Activated CD4-positive, alpha-beta T cell treated with anti-CD3 and anti-CD28 coated beads, Interleukin-2, amount 50 U/mL, for 16 hours (primary cell): Measurements from ENCODE around the gene CIB2.

ENCODE experiments used
- DNase-seq: peaks from one replicate; pipeline ENCODE4 v3.0.0-alpha.2; 2020

The CIB2 gene

DNA sequence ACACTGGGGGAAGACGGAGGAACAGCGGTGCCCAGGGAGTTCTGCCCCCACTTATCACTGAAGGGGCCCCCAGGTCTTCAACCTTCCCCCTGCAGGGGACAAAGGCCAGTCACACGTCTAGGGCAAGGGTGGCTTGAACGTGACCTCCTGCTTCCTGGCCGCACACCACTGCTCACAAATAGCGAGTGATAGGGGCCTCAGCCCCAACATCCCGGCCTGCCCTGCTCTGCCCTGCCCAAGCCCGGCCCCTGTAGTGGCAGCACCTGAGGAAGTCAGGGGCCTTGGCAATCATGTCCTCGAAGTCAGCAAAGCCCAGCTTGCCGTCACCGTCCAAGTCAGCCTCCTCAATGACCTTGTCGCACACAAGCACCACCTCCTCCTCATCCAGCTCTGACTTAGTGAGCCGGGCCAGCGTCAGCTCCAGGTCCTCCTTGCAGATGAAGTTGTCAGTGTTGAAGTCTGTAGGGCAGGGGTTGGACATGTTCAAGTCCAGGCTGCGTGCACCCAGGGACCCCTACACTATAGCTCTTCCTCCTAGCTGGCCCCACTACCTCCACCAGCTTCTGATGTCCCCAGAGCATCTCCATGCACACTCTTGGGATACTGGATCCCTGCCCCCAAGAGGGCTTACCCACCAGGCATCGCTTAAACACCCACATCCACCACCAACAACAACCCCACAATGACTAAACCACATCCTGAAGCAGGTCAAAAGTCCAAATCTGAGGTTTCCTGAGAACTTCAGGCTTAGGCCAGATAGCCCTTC lies 25.6 kb downstream of the CIB2 start:
- peak; percentile 43 for DNase-seq

DNA sequence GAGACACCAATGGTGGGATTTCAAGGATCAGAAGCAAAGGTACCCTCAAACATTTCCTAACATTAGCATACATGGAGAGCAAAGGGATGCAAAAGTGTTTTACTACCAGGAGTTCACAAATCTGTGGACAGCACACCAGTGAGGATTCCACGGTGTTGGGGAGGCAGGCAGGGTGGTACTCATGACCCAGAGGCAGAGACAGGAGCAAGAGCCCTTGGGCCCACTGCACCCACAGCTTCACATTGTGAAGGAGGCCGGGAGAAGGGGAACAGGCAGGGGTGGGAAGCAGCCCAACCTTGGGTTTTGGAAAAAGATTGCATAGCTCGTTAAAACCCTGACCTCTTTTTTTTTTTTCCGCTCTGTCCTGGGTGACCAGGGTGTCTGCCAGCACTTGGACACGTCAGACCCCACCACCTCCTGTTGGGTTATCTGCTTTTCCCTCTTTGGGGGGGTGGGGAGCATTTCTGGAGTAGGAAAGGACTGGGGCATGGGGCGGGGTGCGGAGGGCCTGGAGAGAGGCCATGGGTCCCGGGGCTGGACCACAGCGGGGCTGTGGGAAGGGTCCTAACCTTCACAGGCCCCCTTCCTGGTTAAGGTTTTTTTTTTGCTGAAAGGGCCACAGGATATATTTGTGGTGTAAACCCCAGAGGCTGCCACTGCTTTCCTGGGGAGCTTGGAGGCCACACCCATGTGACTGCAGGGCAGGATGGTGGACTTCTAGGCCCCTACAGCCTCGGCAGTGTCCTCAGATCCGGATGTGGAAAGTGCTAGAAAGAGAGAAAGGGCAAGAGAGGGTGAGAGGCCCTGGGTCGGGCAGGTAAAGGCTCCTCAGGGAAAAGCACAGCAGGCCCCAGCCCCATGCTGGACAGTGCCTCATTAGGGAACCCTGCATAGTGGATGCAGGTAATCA lies 26.4 kb downstream of the CIB2 start:
- peak; percentile 29 for DNase-seq

GRCh38 chr15:78104119-78104479 lies 27.1 kb downstream of the CIB2 start:
- DNase-seq, result no peak

GRCh38 chr15:78103406-78104118 lies 27.7 kb downstream of the CIB2 start:
- DNase-seq, result peak; percentile 87

DNA sequence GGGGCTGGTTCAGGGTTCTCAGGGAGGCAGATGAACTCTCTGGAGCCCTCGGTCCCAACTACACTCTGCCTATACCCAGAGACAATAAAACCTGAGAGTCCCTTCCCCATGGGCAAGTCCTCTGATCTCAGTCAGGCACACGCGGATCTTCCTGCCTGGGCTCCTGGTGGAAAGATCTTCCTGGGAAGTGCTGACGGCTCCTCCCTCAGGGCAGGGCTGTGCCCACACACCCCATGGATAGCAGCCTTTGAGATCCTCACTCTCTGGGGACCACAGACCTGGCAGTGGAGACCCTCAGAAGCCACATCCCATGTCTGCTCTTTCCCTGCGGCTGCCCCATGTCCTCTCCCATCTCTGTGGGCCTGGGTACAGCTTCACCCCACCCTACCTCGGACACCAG lies 28.5 kb downstream of the CIB2 start:
- no peak for DNase-seq

DNA sequence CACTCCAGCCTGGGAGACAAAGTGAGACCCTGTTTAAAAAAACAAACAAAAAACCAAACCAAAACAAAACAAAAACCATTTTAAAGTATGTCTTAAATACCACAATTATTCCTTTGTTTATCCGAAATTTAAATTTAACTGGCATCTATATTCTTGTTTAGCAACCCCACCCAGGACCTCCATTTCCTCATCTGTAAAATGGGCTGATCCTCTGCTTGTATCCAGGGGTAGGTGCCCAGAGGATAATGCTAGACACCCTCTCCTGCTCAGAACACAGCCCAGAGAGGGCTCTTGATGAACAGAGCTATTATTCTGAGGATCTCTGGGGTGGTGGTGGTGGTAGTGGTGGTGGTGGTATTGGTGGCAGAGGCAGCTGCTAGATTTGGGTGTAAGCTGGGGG lies 29.0 kb downstream of the CIB2 start:
- DNase-seq, result no peak

DNA sequence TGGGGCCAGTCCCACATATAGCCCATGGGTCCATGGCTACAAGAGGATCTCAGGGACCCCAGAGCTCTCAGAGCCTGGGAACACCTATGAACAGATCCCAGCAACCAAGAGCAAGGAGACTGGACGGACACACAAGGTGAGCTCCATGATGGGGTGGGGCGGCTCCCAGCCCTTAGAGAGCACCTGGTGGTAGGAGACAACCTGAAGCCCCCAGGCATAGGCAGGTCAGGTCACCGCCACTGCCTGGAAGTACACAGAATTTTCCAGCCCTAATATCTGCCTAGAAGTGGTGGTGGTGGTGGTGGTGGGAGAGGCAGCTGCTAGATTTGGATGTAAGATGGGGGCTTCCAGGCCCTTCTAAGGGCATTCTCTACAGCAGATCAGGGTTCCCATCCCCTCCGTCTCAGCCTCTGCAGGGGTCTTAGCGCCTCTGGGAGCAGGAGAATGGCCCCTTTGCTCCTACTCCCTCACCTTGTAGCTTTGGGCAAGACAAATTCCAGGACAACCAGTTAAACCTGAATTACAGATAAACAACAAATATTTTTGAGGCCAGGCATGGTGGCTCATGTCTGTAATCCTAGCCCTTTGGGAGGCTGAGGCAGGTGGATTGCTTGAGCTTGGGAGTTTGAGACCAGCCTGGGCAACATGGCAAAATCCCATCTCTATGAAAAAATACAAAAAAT lies 29.7 kb downstream of the CIB2 start:
- no peak for DNase-seq

DNA sequence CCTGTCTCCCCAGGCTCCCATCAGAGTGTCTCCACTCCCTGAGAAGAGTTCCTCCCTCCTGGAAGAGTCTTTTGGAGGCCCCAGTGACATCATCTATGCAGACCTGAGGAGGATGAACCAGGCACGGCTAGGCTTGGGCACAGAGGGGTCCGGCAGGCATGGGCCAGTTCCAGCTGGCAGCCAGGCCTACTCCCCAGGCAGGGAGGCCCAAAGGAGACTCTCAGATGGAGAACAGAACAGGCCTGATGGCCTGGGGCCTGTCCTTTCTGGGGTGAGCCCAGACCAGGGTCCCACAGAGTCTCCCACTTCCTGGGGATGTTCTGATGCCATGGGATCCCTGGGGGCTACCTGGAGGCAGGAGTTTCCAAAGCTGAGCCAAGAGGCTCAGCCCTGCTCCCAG lies 30.4 kb downstream of the CIB2 start:
- no peak for DNase-seq

- no peak for DNase-seq
These were observed 33.0 kb downstream of the CIB2 start for GRCh38 chr15:78098131-78098755.

DNA sequence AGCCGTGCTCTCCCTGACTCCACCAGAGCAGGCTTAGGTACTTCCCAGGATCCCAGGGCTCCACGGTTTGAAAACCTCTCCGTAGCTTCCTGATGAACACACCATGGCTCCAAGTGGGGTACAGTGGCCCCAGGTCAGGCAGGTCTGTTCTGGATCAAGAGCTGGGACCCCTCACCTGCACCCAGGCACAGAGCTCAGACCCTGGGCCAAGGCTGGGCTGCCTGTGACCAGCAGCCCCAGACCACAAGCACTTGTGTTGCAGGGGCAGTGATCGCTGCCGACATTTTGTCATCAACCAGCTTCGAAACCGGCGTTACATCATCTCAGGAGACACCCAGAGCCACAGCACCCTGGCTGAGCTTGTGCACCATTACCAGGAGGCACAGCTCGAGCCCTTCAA lies 33.6 kb downstream of the CIB2 start:
- DNase-seq, result no peak

DNA sequence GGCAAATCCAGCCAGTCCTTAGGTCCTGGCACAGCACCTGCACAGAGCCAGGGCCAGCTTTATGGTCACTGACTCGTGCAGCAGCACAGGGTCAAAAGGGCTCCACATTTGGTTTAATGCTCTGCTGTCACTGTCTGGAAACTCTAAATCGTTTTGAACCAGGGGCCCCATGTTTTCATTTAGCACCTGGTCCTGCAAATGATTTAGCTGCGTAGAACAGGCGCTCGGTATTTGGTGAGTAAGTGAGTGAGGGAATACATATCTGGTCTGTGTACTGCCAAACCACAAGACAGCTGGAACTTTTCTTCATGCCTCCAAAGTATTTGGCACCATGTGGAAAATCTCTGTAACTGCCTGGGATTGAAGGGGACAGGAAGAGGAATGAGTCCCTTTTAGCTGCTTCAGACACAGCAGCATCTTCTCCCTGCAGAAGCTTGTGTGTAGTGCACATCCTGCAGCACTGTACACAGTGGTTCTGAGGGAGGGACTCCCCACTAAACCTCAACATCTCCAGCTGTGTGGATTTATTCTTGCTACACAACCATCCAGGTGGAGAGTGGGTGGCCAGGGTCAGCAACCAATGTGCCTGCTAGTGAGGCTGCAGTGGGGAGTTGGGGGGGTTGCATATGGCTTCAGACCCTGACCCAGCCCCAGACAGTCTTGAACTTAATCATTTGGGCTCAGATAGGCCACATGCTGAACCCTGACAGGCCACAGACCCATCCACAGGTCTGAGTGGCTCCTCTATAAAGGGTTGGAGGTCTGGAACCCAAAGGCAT lies 37.8 kb downstream of the CIB2 start:
- DNase-seq, result no peak

DNA sequence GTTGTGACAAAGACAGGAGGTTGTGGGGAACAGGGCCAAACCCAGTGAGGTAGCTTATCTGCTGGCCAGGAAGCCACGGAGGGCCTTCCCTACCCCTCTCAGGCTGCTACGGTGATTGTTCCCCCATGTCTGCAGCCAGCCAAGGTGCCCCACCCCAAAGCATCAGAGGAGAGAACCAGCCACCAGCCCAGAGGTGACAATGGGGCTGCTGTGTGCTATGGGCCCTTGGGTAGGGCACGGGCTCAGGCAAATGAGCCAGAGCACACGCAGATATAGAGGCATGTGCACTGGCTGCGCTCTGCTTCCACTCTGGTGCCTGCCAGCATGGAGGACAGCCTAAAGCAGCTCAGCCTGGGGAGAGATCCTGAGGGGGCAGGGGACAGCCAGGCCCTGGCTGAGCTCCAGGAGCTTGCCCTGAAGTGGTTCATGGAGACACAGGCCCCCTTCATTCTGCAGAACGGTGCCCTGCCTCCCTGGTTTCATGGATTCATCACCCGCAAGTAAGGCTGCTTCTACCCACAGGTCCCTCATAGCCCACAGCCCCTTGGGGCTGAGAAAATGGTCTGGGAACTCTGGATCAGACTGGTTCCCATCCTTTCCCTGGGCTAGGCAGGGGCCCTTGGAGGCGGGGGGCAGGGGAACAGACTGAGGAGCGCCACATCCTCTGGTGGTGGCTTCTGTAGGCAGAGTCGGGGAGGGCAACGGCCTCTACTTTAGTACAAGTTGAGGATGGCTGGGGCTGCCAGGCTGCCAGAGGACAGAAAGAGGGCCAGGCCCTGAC lies 38.8 kb downstream of the CIB2 start, which contains the start of gene SH2D7:
Gene SH2D7, plus strand, starts transcription at position 301 of the 781 bp plus-strand sequence. Its CDS starts 24 bp downstream, at position 325.
- no peak for DNase-seq

- no peak for DNase-seq
These were observed 40.7 kb downstream of the CIB2 start for GRCh38 chr15:78090422-78091063.

GRCh38 chr15:78088773-78089080 lies 42.5 kb downstream of the CIB2 start:
- DNase-seq, result no peak

DNA sequence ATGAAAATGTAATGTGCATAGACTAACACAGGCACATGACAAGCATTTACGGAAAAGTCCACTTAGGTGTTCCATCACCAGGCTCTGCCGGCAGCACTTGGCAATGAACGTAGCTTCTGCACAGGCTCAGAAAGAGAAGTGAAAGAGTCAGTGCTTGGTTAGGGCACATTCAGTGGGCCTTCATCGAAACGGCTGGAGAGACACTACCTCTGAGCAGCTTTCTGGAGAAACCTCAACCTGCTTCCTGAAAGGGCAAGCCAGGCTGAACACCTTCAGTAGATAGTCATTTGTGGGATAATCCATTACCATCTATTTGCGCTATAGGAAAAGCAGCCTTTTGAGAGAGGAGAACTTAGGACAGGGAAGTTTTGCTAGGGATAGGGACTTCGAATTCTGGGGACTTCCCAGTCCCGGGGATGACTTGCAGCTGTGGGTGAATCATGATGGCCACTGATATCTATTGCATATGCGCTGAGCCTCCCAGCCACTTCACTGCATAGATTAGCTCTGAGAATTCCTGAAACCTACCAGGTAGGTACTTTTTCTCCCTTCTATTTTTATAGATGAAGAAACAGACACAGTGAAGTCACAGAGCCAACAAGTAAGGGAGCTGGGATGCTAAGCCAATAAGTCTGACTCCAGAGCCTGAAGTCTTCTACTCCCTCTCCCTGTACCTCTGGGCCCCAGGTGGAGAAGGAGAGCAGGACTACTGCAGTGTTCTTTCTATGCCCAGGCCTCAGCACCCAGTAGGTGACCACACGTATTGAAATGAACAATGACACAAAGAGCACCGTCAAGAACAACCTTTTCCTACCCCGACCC lies 43.1 kb downstream of the CIB2 start:
- DNase-seq, result no peak

- DNase-seq, result no peak
These were observed 45.3 kb downstream of the CIB2 start for GRCh38 chr15:78085928-78086327.

DNA sequence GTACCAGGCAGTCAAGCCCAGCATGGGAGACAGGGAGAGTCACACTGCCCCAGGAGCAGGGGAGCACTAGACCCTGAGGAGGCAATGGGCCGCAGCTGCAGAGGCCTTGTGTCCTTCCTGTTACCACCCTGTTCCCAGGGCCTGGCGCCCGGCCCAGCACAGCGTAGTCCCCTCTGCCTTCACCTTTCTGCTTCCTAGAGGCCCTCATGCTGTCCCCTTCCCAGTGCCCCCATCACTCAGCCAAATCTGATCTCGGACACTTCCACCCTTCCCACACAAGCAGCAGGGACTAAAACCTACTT lies 46.8 kb downstream of the CIB2 start:
- no peak for DNase-seq

DNA sequence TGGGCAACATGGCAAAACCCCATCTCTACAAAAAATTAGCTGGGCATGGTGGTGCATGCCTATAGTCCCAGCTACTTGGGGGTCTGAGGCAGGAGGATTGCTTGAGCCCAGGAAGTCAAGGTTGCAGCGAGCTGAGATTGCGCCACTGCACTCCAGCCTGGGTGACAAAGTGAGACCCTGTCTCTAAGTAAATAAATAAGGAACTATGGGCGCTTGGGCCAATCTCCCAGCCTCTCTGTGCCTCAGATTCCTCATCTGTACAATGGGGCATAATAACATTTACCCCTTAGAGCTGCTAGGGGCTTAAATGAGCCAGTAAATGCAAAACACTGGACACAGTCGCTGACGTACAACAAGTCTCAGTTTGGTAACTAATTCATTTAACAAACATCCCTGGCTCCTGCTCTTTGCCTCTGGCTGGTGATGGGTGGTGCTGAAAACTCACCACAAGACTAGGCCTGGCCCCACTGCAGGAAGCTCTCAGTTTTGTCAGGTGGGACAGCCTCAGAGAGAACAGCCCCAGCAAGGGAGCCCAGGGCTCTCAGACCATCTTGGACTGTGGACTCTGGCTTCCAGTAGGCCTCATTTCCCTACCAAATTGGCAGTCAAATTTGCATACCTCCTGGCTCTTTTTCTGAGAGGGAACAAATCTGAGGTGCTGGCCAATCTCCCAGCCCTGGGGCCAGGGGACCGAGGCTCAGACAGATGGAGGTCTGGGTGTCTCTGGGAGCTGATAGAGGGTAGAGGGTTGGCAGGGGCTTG lies 47.4 kb downstream of the CIB2 start:
- no peak for DNase-seq

- no peak for DNase-seq
These were observed 48.1 kb downstream of the CIB2 start for GRCh38 chr15:78083186-78083585.
